ENCODE measurements around the gene CACNG4. TPM values are rescaled to one million over a fixed set of nuclear protein-coding genes. Genes with fewer than 3 reads are reported as not detected.

The CACNG4 gene
- polyA plus RNA-seq, 1 experiment, result 0.25 TPM

DNA sequence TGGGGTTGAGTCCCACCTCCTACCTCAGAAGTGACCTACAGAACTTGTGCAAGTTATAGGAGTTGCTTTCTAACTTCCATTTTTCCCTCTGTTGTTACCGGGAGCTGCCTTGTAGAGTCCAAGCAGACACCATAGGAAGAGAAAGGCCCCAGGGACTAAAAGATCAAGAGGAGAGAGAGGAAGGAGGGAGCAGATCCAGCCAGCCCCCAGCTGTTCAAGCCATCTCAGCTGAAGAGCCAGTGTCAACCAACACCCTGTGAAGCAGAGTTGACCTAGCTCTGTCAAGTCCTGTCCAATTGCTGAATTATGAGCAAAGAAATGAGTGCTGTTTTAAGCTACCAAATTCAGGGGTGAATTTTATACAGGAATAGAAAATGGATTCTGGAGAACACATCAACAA lies 34.9 kb upstream of the CACNG4 start:
- H3K27me3 ChIP-seq (ENCODE audit: control insufficient read depth, insufficient read depth, low read length), result peaks cover 16% of the 10 kb centered on the region
- H3K9me3 ChIP-seq (ENCODE audit: control insufficient read depth, insufficient read depth, low read length), result no peaks in the 10 kb centered on the region
- TF ChIP-seq, protein P1, sequence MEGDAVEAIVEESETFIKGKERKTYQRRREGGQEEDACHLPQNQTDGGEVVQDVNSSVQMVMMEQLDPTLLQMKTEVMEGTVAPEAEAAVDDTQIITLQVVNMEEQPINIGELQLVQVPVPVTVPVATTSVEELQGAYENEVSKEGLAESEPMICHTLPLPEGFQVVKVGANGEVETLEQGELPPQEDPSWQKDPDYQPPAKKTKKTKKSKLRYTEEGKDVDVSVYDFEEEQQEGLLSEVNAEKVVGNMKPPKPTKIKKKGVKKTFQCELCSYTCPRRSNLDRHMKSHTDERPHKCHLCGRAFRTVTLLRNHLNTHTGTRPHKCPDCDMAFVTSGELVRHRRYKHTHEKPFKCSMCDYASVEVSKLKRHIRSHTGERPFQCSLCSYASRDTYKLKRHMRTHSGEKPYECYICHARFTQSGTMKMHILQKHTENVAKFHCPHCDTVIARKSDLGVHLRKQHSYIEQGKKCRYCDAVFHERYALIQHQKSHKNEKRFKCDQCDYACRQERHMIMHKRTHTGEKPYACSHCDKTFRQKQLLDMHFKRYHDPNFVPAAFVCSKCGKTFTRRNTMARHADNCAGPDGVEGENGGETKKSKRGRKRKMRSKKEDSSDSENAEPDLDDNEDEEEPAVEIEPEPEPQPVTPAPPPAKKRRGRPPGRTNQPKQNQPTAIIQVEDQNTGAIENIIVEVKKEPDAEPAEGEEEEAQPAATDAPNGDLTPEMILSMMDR (IDR thresholded peaks at IDR 0.05; ENCODE audit: low read depth, low read length), result no peak
- ChIA-PET CTCF (no interaction called here), POLR2A (no interaction called here)
- H3K4me3 ChIP-seq (ENCODE audit: low read depth, low read length), result no peak overlapping the region
- H3K27ac ChIP-seq (ENCODE audit: low read depth, low read length), result no peak overlapping the region
- DNase-seq (ENCODE audit: low read depth, low spot score), result no peak

DNA sequence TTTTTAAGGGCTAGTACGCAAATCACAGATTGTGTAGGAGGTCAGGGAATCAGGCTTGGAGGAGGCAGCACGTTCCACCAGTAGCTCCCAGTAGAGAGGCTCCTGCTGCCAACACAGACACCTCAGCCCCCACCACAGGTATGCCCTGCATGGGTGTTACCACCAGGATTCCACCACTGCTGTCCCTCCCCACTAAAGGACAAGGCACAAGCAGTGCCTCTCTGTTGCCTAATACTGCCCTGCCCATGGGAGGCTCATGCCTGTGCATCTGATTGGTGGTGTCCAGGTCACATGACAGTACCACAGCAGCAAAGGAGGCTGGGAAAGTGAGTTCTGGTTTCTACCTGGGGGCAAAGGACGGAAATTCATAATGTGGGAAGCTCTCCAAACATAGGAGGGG lies 33.6 kb upstream of the CACNG4 start:
- Histone ChIP-seq H3K27me3 (ENCODE audit: control insufficient read depth, insufficient read depth, low read length) (peaks cover 16% of the 10 kb centered on the region), H3K27ac (ENCODE audit: low read depth, low read length) (no peak overlapping the region), H3K9me3 (ENCODE audit: control insufficient read depth, insufficient read depth, low read length) (no peaks in the 10 kb centered on the region), H3K4me3 (ENCODE audit: low read depth, low read length) (no peak overlapping the region)
- TF ChIP-seq, protein P1 (IDR thresholded peaks at IDR 0.05; ENCODE audit: low read depth, low read length), result no peak
- ChIA-PET POLR2A (no interaction called here), CTCF (no interaction called here)
- DNase-seq (ENCODE audit: low read depth, low spot score), result no peak

DNA sequence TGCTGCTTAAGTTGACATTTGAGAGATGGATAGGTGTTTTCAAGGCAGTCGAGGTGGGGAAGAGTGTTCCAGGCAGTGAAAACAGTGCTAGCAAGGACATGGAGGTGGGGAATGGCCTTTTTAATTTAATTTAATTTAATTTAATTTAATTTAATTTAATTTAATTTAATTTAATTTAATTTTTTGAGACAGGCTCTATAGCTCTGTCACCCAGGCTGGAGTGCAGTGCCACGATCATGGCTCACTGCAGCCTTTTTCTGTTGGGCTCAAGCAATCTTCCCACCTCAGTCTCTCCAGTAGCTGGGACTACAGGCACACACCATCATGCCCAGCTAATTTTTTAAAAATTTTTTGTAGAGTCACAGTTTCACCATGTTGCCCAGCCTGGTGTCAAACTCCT lies 32.2 kb upstream of the CACNG4 start:
- DNase-seq (ENCODE audit: low read depth, low spot score), result no peak
- H3K27ac ChIP-seq (ENCODE audit: low read depth, low read length), result no peak overlapping the region
- H3K9me3 ChIP-seq (ENCODE audit: control insufficient read depth, insufficient read depth, low read length), result peaks cover 2% of the 10 kb centered on the region; the same call in 1 of the 2 replicates
- ChIA-PET CTCF (no interaction called here), POLR2A (no interaction called here)
- H3K4me3 ChIP-seq (ENCODE audit: low read depth, low read length), result no peak overlapping the region
- TF ChIP-seq, protein P1 (IDR thresholded peaks at IDR 0.05; ENCODE audit: low read depth, low read length), result no peak
- peaks cover 18% of the 10 kb centered on the region for H3K27me3 ChIP-seq (ENCODE audit: control insufficient read depth, insufficient read depth, low read length)

DNA sequence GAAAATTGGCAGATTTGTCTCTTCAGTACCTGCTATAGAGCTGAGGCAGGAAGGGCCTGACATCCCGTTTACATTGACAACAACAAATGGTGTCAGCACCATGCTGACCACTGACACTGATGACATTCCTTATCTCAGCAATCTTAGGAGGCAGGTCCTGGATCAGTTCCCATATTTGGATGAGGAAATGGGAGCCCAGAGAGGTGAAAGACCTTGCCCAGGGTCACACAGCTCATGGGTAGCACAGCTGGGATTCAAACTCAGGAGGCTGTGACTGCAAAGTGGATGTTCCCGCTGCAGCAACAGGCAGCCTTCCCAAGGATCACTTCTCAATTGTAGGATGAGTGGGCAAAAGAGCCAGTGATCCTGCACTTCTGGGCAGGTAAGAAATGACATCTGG lies 30.5 kb upstream of the CACNG4 start:
- Histone ChIP-seq H3K9me3 (ENCODE audit: control insufficient read depth, insufficient read depth, low read length) (peaks cover 10% of the 10 kb centered on the region), H3K27me3 (ENCODE audit: control insufficient read depth, insufficient read depth, low read length) (peaks cover 19% of the 10 kb centered on the region), H3K27ac (ENCODE audit: low read depth, low read length) (no peak overlapping the region), H3K4me3 (ENCODE audit: low read depth, low read length) (no peak overlapping the region)
- ChIA-PET POLR2A (no interaction called here), CTCF (no interaction called here)
- no peak for DNase-seq (ENCODE audit: low read depth, low spot score)
- TF ChIP-seq, protein P1 (IDR thresholded peaks at IDR 0.05; ENCODE audit: low read depth, low read length), result no peak

DNA sequence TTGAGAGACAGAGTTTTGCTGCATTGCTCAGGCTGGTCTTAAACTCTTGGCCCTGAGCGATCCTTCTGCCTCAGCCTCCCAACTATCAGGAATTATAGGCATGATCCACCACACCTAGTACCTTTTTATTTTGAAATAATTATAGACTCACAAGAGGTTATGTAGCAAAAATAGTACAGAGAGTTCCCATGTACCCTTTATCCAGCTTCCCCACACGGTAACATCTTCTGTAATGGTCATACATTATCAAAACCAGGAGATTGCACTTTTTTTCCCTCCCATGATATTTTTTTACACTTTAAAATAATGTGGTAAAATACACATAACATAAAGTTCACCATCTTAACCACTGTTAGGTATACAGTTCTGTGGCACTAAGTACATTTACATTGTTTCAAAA lies 28.8 kb upstream of the CACNG4 start:
- Histone ChIP-seq H3K27me3 (ENCODE audit: control insufficient read depth, insufficient read depth, low read length) (peaks cover 19% of the 10 kb centered on the region), H3K9me3 (ENCODE audit: control insufficient read depth, insufficient read depth, low read length) (peaks cover 10% of the 10 kb centered on the region), H3K27ac (ENCODE audit: low read depth, low read length) (no peak overlapping the region), H3K4me3 (ENCODE audit: low read depth, low read length) (no peak overlapping the region)
- ChIA-PET POLR2A (no interaction called here), CTCF (no interaction called here)
- TF ChIP-seq, protein P1 (IDR thresholded peaks at IDR 0.05; ENCODE audit: low read depth, low read length), result no peak
- DNase-seq (ENCODE audit: low read depth, low spot score), result no peak
